IMR-90 (cell line): Measurements from ENCODE around the gene TRHDE. TPM values are rescaled to one million over a fixed set of nuclear protein-coding genes. Genes with fewer than 3 reads are reported as not detected.

ENCODE experiments used
- ATAC-seq: fragments of 200-7000 bp; cut with Tn5 transposase; 2 replicates; pipeline ENCODE4 v1.9.1; 2020; ENCODE audit warnings: low read depth, mild to moderate bottlenecking, moderate library complexity
- BruUV-seq: library from RNA; stranded (reverse); fragments of 400-500 nt; replicated peaks from 2 replicates; lab custom pipeline; 2021; lab: Mats Ljungman, UMichigan
- CTCF ChIA-PET: fragments of 300-600 bp; formaldehyde crosslinking; extraction: SDS; loops from one replicate; lab custom pipeline; 2021; ENCODE audit warnings: antibody characterized with exemption; lab: Yijun Ruan, JAX
- POLR2A ChIA-PET: fragments of 300-600 bp; sonication (Branson Sonifier 250); formaldehyde crosslinking; loops from one replicate; lab custom pipeline; 2022; ENCODE audit warnings: antibody characterized with exemption; ENCODE audit not compliant: unreplicated experiment; lab: Charles Lee
- DNase-seq: peaks from one replicate; pipeline ENCODE4 v3.0.0; 2013
- H2AFZ ChIP-seq: replicated peaks from 2 replicates; pipeline ENCODE3; 2013; ENCODE audit warnings: low read length, mild to moderate bottlenecking; ENCODE audit not compliant: poor library complexity
- H2AK5ac ChIP-seq: 2 replicates; pipeline ENCODE4 v1.6.1; 2013; ENCODE audit warnings: low read depth, low read length, inconsistent platforms
- H2AK9ac ChIP-seq: replicated peaks from 2 replicates; pipeline ENCODE3; 2013; ENCODE audit warnings: mild to moderate bottlenecking, low read depth, low read length, moderate library complexity; ENCODE audit not compliant: poor library complexity
- H2BK120ac ChIP-seq: 2 replicates; pipeline ENCODE4 v1.6.1; 2013; ENCODE audit warnings: low read depth, low read length, inconsistent platforms
- H2BK15ac ChIP-seq: 3 replicates; pipeline ENCODE4 v1.6.1; 2013; ENCODE audit warnings: low read depth, low read length, inconsistent platforms
- H2BK20ac ChIP-seq: 2 replicates; pipeline ENCODE4 v1.6.1; 2013; ENCODE audit warnings: low read depth, mild to moderate bottlenecking, inconsistent platforms, low read length, moderate library complexity
- H2BK5ac ChIP-seq: 2 replicates; pipeline ENCODE4 v1.6.1; 2013; ENCODE audit warnings: mild to moderate bottlenecking, low read depth, low read length, inconsistent platforms; ENCODE audit not compliant: poor library complexity, severe bottlenecking
- H3K14ac ChIP-seq: replicated peaks from 2 replicates; pipeline ENCODE4 v1.6.1; 2013; ENCODE audit warnings: low read depth, low read length, inconsistent platforms
- H3K18ac ChIP-seq: 2 replicates; pipeline ENCODE4 v1.6.1; 2013; ENCODE audit warnings: low read depth, low read length, control low read depth
- H3K23ac ChIP-seq: 2 replicates; pipeline ENCODE4 v1.6.1; 2013; ENCODE audit warnings: low read depth, low read length, inconsistent platforms
- H3K27ac ChIP-seq: 2 replicates; pipeline ENCODE4 v1.5.1; 2013; ENCODE audit warnings: mild to moderate bottlenecking, control low read depth, low read length; ENCODE audit not compliant: insufficient read depth
- H3K27me3 ChIP-seq: 2 replicates; pipeline ENCODE4 v1.6.1; 2013; ENCODE audit warnings: low read length; ENCODE audit not compliant: control insufficient read depth, insufficient read depth
- H3K36me3 ChIP-seq: 2 replicates; pipeline ENCODE4 v1.6.1; 2013; ENCODE audit warnings: low read length, mixed read lengths; ENCODE audit not compliant: control insufficient read depth, insufficient read depth
- H3K4ac ChIP-seq: 2 replicates; pipeline ENCODE4 v1.6.1; 2013; ENCODE audit warnings: low read depth, low read length, inconsistent platforms
- H3K4me1 ChIP-seq: 2 replicates; pipeline ENCODE4 v1.6.1; 2013; ENCODE audit warnings: low read length, mixed read lengths; ENCODE audit not compliant: control insufficient read depth, insufficient read depth
- H3K4me2 ChIP-seq: 2 replicates; pipeline ENCODE4 v1.6.1; 2013; ENCODE audit warnings: low read depth, mild to moderate bottlenecking, control low read depth, low read length, moderate library complexity
- H3K4me3 ChIP-seq: 2 replicates; pipeline ENCODE4 v1.5.1; 2013; ENCODE audit warnings: low read depth, mild to moderate bottlenecking, control low read depth, low read length, moderate library complexity; ENCODE audit not compliant: insufficient read depth
- H3K56ac ChIP-seq: 2 replicates; pipeline ENCODE4 v1.6.1; 2013; ENCODE audit warnings: low read length, inconsistent platforms; ENCODE audit not compliant: insufficient read depth; ENCODE audit errors: extremely low read depth
- H3K79me1 ChIP-seq, 2 experiments: 2 replicates each; pipeline ENCODE4 v1.6.1; 2013; ENCODE audit warnings: low read length in 2 of 2, inconsistent platforms in 1 of 2, low read depth in 1 of 2
- H3K9ac ChIP-seq: 2 replicates; pipeline ENCODE4 v1.6.1; 2013; ENCODE audit warnings: low read depth, low read length, control low read depth
- H3K9me1 ChIP-seq: 2 replicates; pipeline ENCODE4 v1.6.1; 2013; ENCODE audit warnings: low read length, inconsistent platforms; ENCODE audit not compliant: insufficient read depth
- H3K9me3 ChIP-seq: 2 replicates; pipeline ENCODE4 v1.6.1; 2013; ENCODE audit warnings: low read length; ENCODE audit not compliant: control insufficient read depth, insufficient read depth
- H4K20me1 ChIP-seq: 2 replicates; pipeline ENCODE4 v1.6.1; 2013; ENCODE audit warnings: low read length, inconsistent platforms; ENCODE audit not compliant: insufficient read depth
- H4K5ac ChIP-seq: 2 replicates; pipeline ENCODE4 v1.6.1; 2013; ENCODE audit warnings: mild to moderate bottlenecking, low read depth, low read length, control low read depth
- H4K8ac ChIP-seq, 2 experiments: 2 replicates each; pipeline ENCODE4 v1.6.1; 2013; ENCODE audit warnings: low read depth in 2 of 2, low read length in 2 of 2, control low read depth in 1 of 2, inconsistent platforms in 1 of 2
- H4K91ac ChIP-seq: 2 replicates; pipeline ENCODE4 v1.6.1; 2013; ENCODE audit warnings: low read depth, low read length, inconsistent platforms; ENCODE audit not compliant: insufficient read depth
- BHLHE40 ChIP-seq: fragments of 150-350 bp; IDR thresholded peaks from 2 replicates; pipeline ENCODE4 v1.6.1; 2016; ENCODE audit warnings: mild to moderate bottlenecking, low read depth, low read length
- CEBPB ChIP-seq: IDR thresholded peaks from 2 replicates; pipeline ENCODE4 v1.6.1; 2012; ENCODE audit warnings: low read depth, low read length, improper control_type of control experiment
- FOS ChIP-seq: fragments of 150-350 bp; IDR thresholded peaks from 2 replicates; pipeline ENCODE4 v1.6.1; 2016; ENCODE audit warnings: low read depth, low read length
- WGBS, 2 experiments: methylation state at CpG; one replicate each; pipeline versions ENCODE4 v1.1.5 to v1.1.7; 2013; ENCODE audit warnings: missing lambda C conversion rate in 2 of 2; ENCODE audit not compliant: insufficient read length in 1 of 2; ENCODE audit errors: extremely low coverage in 2 of 2; 5-methylcytosine and 5-hydroxymethylcytosine counted together
- dilution Hi-C: fragments of 300-500 bp; cut with HindIII; formaldehyde crosslinking; loops from one replicate; pipeline ENCODE4 v1.14.3; 2018; ENCODE audit warnings: low sequenced_read_pairs; ENCODE audit not compliant: unreplicated experiment
- in situ Hi-C: fragments of 300-500 bp; cut with MboI; formaldehyde crosslinking; loops from 3 replicates; pipeline ENCODE4 v1.14.3; 2019; ENCODE audit warnings: low sequenced_read_pairs, inconsistent platforms, mixed read lengths
- intact Hi-C: fragments of 100-400 bp; cut with micrococcal nuclease; formaldehyde crosslinking; loops from 2 replicates; pipeline ENCODE4 v1.10.0; 2022
- polyA plus RNA-seq, 3 experiments: library from polyadenylated mRNA; depleted of rRNA; stranded (reverse); fragments of >200 nt; gene quantifications; 2 replicates each; pipeline ENCODE4 v1.2.3, GENCODE V29; 2012; ENCODE audit warnings: low replicate concordance in 1 of 3
- total RNA-seq: library from RNA; depleted of rRNA; stranded (reverse); fragments of >200 nt; gene quantifications from 2 replicates; pipeline ENCODE4 v1.2.3, GENCODE V29; 2012
- TF ChIP-seq, protein P1 (sequence below): fragments of 150-350 bp; IDR thresholded peaks from 2 replicates; pipeline ENCODE4 v1.6.1; 2016; ENCODE audit warnings: low read depth, mild to moderate bottlenecking, low read length, moderate library complexity, borderline replicate concordance

Gene TRHDE
- total and polyA plus RNA-seq, 2 of the 4 experiments (the other 2 are of a cell fraction), result 33.7 to 65.1 TPM

DNA sequence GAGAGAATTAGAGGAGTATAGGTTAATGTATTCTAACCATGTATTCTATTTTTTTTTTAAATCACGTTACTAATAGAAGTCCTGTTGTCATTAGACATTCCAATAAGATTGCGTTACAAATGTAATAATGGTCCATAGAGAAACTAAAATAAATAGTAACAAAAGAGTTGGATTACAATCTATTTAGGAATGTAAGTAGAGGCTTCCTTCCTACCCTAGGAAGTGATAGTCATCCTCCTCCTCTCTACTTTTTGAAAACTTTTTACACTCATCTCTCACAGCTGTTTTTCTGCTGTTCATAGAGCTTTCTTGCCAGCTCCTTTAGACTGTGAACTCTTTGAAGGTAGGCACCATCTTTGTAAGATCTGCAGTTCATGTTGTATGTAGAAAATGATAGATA lies 23.6 kb downstream of the TRHDE start:
- H3K9ac ChIP-seq, result no peak overlapping the region
- H3K4me3 ChIP-seq, result no peak overlapping the region
- H2BK20ac ChIP-seq, result peak overlapping the region; percentile 99; the same call in 1 of the 2 replicates
- peak overlapping the region; percentile 47 for H4K91ac ChIP-seq
- no peak overlapping the region for H2AK5ac ChIP-seq
- H3K56ac ChIP-seq, result peak overlapping the region; percentile 94
- peak overlapping the region; percentile 91; the same call in 1 of the 2 replicates for H4K5ac ChIP-seq
- 0 out of 2 replicates have a peak, but pooled peaks cover 3% of the 10 kb centered on the region for H3K36me3 ChIP-seq
- H3K14ac ChIP-seq, result peak overlapping the region; percentile 71; the same call in 1 of the 2 replicates
- peak overlapping the region; percentile 100 for H3K27ac ChIP-seq
- CTCF ChIA-PET, result interaction anchor here (2.7 kb wide), 1 partner anchor 13 kb away, joined by 11 read pairs; no protein-coding TSS in a partner anchor
- H2AFZ ChIP-seq, result no peak overlapping the region
- DNase-seq (peak; percentile 90), ATAC-seq (peak; percentile 76)
- H2AK9ac ChIP-seq, result no peak overlapping the region
- dilution Hi-C loops (no loop called here), in situ Hi-C loops (no loop called here), intact Hi-C loops (no loop called here)
- no TSS peak for BruUV-seq
- peaks cover 38 to 74% of the 10 kb centered on the region in 2 experiments for H3K79me1 ChIP-seq
- H3K4me2 ChIP-seq, result peak overlapping the region; percentile 50; the same call in 1 of the 2 replicates
- POLR2A ChIA-PET, result no interaction called here
- H3K9me1 ChIP-seq, result peaks cover 17% of the 10 kb centered on the region
- no peaks in the 10 kb centered on the region for H3K27me3 ChIP-seq
- no peaks in the 10 kb centered on the region for H3K9me3 ChIP-seq
- peak; percentile 58; the same call in 1 of the 2 replicates for TF ChIP-seq CEBPB
- TF ChIP-seq, protein P1, sequence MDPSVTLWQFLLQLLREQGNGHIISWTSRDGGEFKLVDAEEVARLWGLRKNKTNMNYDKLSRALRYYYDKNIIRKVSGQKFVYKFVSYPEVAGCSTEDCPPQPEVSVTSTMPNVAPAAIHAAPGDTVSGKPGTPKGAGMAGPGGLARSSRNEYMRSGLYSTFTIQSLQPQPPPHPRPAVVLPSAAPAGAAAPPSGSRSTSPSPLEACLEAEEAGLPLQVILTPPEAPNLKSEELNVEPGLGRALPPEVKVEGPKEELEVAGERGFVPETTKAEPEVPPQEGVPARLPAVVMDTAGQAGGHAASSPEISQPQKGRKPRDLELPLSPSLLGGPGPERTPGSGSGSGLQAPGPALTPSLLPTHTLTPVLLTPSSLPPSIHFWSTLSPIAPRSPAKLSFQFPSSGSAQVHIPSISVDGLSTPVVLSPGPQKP, result no peak
- peak; percentile 82 for TF ChIP-seq BHLHE40
- 0 out of 2 replicates have a peak, but pooled peaks have one; percentile 45 for TF ChIP-seq FOS
- peak overlapping the region; percentile 65 to 94 for H4K8ac ChIP-seq
- H2BK120ac ChIP-seq, result peak overlapping the region; percentile 95
- peak overlapping the region; percentile 96; the same call in 1 of the 2 replicates for H3K23ac ChIP-seq
- peak overlapping the region; percentile 37; the same call in 2 of the 3 replicates for H2BK15ac ChIP-seq
- peak overlapping the region; percentile 98 for H2BK5ac ChIP-seq
- H3K4me1 ChIP-seq, result peaks cover 29% of the 10 kb centered on the region
- peak overlapping the region; percentile 70; the same call in 1 of the 2 replicates for H3K18ac ChIP-seq
- WGBS, 2 experiments, result no CpG with 5 or more reads among the region's 2 CpGs
- peak overlapping the region; percentile 91; the same call in 1 of the 2 replicates for H3K4ac ChIP-seq
- H4K20me1 ChIP-seq, result no peaks in the 10 kb centered on the region
